H1 (cell line): ENCODE measurements around the gene ADGRG7. TPM values are rescaled to one million over a fixed set of nuclear protein-coding genes. Genes with fewer than 3 reads are reported as not detected.

Experiments
- CTCF ChIA-PET: fragments of 300-600 bp; sonication (Branson Sonifier 250); formaldehyde crosslinking; loops from one replicate; lab custom pipeline; 2021; ENCODE audit not compliant: partially characterized antibody; lab: Charles Lee
- POLR2A ChIA-PET: fragments of 300-600 bp; sonication (Branson Sonifier 250); formaldehyde crosslinking; loops from one replicate; lab custom pipeline; 2021; ENCODE audit warnings: inconsistent platforms; ENCODE audit not compliant: partially characterized antibody; lab: Charles Lee
- DNase-seq, 2 experiments: peaks; one replicate each; pipeline versions ENCODE4 v3.0.0 to v3.0.0-alpha.2; 2010 to 2022; ENCODE audit warnings: low spot score in 2 of 2, low read depth in 1 of 2, mixed read lengths in 1 of 2
- FAIRE-seq: peaks from 2 replicates; lab custom pipeline; 2011; peaks lifted over from hg19 to GRCh38; lab: Jason Lieb, UNC
- H2AFZ ChIP-seq: 2 replicates; pipeline ENCODE4 v1.8.1; 2012; ENCODE audit warnings: low read length, inconsistent platforms
- H2AK5ac ChIP-seq: 2 replicates; pipeline ENCODE4 v1.6.1; 2013; ENCODE audit warnings: low read depth, low read length
- H2BK120ac ChIP-seq: replicated peaks from 2 replicates; pipeline ENCODE3; 2013; ENCODE audit warnings: low read depth, low read length, inconsistent platforms
- H2BK12ac ChIP-seq: 2 replicates; pipeline ENCODE4 v1.6.1; 2013; ENCODE audit warnings: low read depth, low read length
- H2BK15ac ChIP-seq: 2 replicates; pipeline ENCODE4 v1.6.1; 2013; ENCODE audit warnings: low read length
- H2BK20ac ChIP-seq: 2 replicates; pipeline ENCODE4 v1.6.1; 2013; ENCODE audit warnings: low read length
- H2BK5ac ChIP-seq: 2 replicates; pipeline ENCODE4 v1.6.1; 2013; ENCODE audit warnings: low read depth, low read length
- H3K14ac ChIP-seq: 2 replicates; pipeline ENCODE4 v1.6.1; 2013; ENCODE audit warnings: inconsistent platforms; ENCODE audit not compliant: insufficient read length
- H3K18ac ChIP-seq: 2 replicates; pipeline ENCODE4 v1.6.1; 2013; ENCODE audit warnings: low read length; ENCODE audit errors: extremely low read depth
- H3K23ac ChIP-seq: 2 replicates; pipeline ENCODE4 v1.6.1; 2013; ENCODE audit warnings: inconsistent platforms; ENCODE audit not compliant: insufficient read length
- H3K23me2 ChIP-seq: 2 replicates; pipeline ENCODE4 v1.6.1; 2013; ENCODE audit warnings: low read depth, low read length
- H3K27ac ChIP-seq: 2 replicates; pipeline ENCODE4 v1.6.1; 2011; ENCODE audit warnings: low read depth, low read length, inconsistent platforms
- H3K27me3 ChIP-seq, 4 experiments: replicated peaks in 1 of 4; 1 replicate in 1 of 4; 2 replicates in 3 of 4; pipeline versions ENCODE4 v1.6.1 to v1.8.1; 2011 to 2013; ENCODE audit warnings: low read length in 3 of 4, mild to moderate bottlenecking in 3 of 4, inconsistent platforms in 2 of 4, mixed read lengths in 2 of 4, moderate library complexity in 1 of 4; ENCODE audit not compliant: control insufficient read depth in 3 of 4, insufficient read depth in 3 of 4; ENCODE audit errors: extremely low read depth in 1 of 4
- H3K36me3 ChIP-seq, 4 experiments: 2 replicates each; pipeline versions ENCODE4 v1.6.1 to v1.8.1; 2011 to 2013; ENCODE audit warnings: mild to moderate bottlenecking in 4 of 4, low read length in 3 of 4, moderate library complexity in 2 of 4, control low read depth in 1 of 4, inconsistent platforms in 1 of 4; ENCODE audit not compliant: insufficient read depth in 4 of 4, control insufficient read depth in 2 of 4
- H3K4ac ChIP-seq: replicated peaks from 2 replicates; pipeline ENCODE3; 2013; ENCODE audit warnings: low read length, low read depth, mixed read lengths, inconsistent platforms; ENCODE audit not compliant: insufficient read length
- H3K4me1 ChIP-seq, 4 experiments: replicated peaks in 1 of 4; 1 replicate in 1 of 4; 2 replicates in 3 of 4; pipeline versions ENCODE4 v1.6.1 to v1.8.1; 2011 to 2013; ENCODE audit warnings: low read length in 3 of 4, inconsistent platforms in 2 of 4, mixed read lengths in 1 of 4; ENCODE audit not compliant: insufficient read depth in 4 of 4, control insufficient read depth in 3 of 4
- H3K4me2 ChIP-seq, 2 experiments: 2 replicates each; pipeline versions ENCODE4 v1.6.1 to v1.8.1; 2011 to 2013; ENCODE audit warnings: low read depth in 2 of 2, low read length in 2 of 2, control low read depth in 1 of 2, inconsistent platforms in 1 of 2, mild to moderate bottlenecking in 1 of 2; ENCODE audit not compliant: insufficient read depth in 1 of 2
- H3K4me3 ChIP-seq, 4 experiments: fragments of 200-600, 300-600 bp in 1 of 4; sonication (generic), shearing (Covaris generic), sonication (Bioruptor Twin) in 1 of 4; 2 replicates each; pipeline versions ENCODE4 v1.5.1 to v1.8.1; 2011 to 2016; ENCODE audit warnings: low read length in 4 of 4, low read depth in 3 of 4, control low read depth in 2 of 4, inconsistent platforms in 2 of 4, mild to moderate bottlenecking in 2 of 4, mixed read lengths in 1 of 4, moderate library complexity in 1 of 4; ENCODE audit not compliant: insufficient read depth in 2 of 4; ENCODE audit errors: extremely low read depth in 1 of 4
- H3K56ac ChIP-seq: replicated peaks from 2 replicates; pipeline ENCODE3; 2013; ENCODE audit warnings: low read depth, mild to moderate bottlenecking, mixed read lengths, low read length, inconsistent platforms; ENCODE audit not compliant: insufficient read length
- H3K79me1 ChIP-seq: 2 replicates; pipeline ENCODE4 v1.6.1; 2013; ENCODE audit warnings: low read depth, low read length, control low read depth
- H3K79me2 ChIP-seq, 2 experiments: 2 replicates each; pipeline versions ENCODE4 v1.6.1 to v1.8.1; 2012 to 2013; ENCODE audit warnings: low read length in 2 of 2, mild to moderate bottlenecking in 2 of 2, inconsistent platforms in 1 of 2; ENCODE audit not compliant: insufficient read depth in 2 of 2, control insufficient read depth in 1 of 2
- H3K9ac ChIP-seq, 4 experiments: replicated peaks in 1 of 4; 1 replicate in 1 of 4; 2 replicates in 3 of 4; pipeline versions ENCODE4 v1.6.1 to v1.8.1; 2011 to 2013; ENCODE audit warnings: low read depth in 3 of 4, low read length in 3 of 4, control low read depth in 2 of 4, mild to moderate bottlenecking in 2 of 4, moderate library complexity in 2 of 4, inconsistent platforms in 1 of 4; ENCODE audit errors: extremely low read depth in 1 of 4
- H3K9me3 ChIP-seq, 2 experiments: 2 replicates each; pipeline versions ENCODE4 v1.6.1 to v1.8.1; 2012 to 2013; ENCODE audit warnings: mild to moderate bottlenecking in 2 of 2, moderate library complexity in 2 of 2, control low read depth in 1 of 2, inconsistent platforms in 1 of 2, low read depth in 1 of 2, low read length in 1 of 2, mixed read lengths in 1 of 2; ENCODE audit not compliant: insufficient read depth in 2 of 2
- H4K20me1 ChIP-seq, 2 experiments: replicated peaks in 1 of 2; 2 replicates each; pipeline versions ENCODE3 to v1.8.1; 2011 to 2013; ENCODE audit warnings: inconsistent platforms in 2 of 2, low read length in 2 of 2, mild to moderate bottlenecking in 1 of 2; ENCODE audit not compliant: insufficient read depth in 2 of 2, control insufficient read depth in 1 of 2
- H4K5ac ChIP-seq: 2 replicates; pipeline ENCODE4 v1.6.1; 2013; ENCODE audit warnings: low read length, low read depth, mixed read lengths, inconsistent platforms; ENCODE audit not compliant: insufficient read length
- H4K8ac ChIP-seq: 2 replicates; pipeline ENCODE4 v1.8.0; 2013; ENCODE audit warnings: mild to moderate bottlenecking, moderate library complexity, low read length, inconsistent platforms; ENCODE audit not compliant: insufficient read depth; ENCODE audit errors: extremely low read depth
- H4K91ac ChIP-seq: replicated peaks from 2 replicates; pipeline ENCODE3; 2013; ENCODE audit warnings: low read length, mixed read lengths, inconsistent platforms; ENCODE audit not compliant: insufficient read length
- SRF ChIP-seq: IDR thresholded peaks from 2 replicates; pipeline ENCODE4 v1.6.1; 2011; ENCODE audit warnings: mild to moderate bottlenecking, low read depth, low read length, moderate library complexity
- WGBS, 2 experiments: shearing (Covaris generic) in 1 of 2; methylation state at CpG; one replicate each; pipeline versions ENCODE4 v1.1.6 to v1.1.7; 2013 to 2015; ENCODE audit warnings: low lambda C conversion rate in 2 of 2, mixed read lengths in 2 of 2, inconsistent platforms in 1 of 2, low coverage in 1 of 2, missing lambda C conversion rate in 1 of 2; ENCODE audit not compliant: insufficient replicate concordance in 2 of 2, insufficient coverage in 1 of 2, insufficient read length in 1 of 2; ENCODE audit errors: extremely low coverage in 1 of 2, missing lambda C conversion rate in 1 of 2; 5-methylcytosine and 5-hydroxymethylcytosine counted together
- polyA plus RNA-seq, 7 experiments: library from polyadenylated mRNA; depleted of rRNA in 3 of 7; stranded (reverse) in 5 of 7; unstranded in 2 of 7; fragments of >200 nt in 5 of 7; fragments of 200-250 nt in 2 of 7; gene quantifications; 1 replicate in 5 of 7; 2 replicates in 1 of 7; 4 replicates in 1 of 7; pipeline versions ENCODE4 v1.2.1 to v1.2.3, GENCODE V29; 2011 to 2013; ENCODE audit warnings: missing spikeins in 2 of 7, mixed read lengths in 2 of 7
- total RNA-seq: library from RNA; stranded (reverse); fragmentation: NEBNext Ultra II Directional; extraction: Animal tissue kit (Norgen Biotek cat#: 25700); gene quantifications from 2 replicates; pipeline ENCODE4 v1.2.1, GENCODE V29; 2021
- TF ChIP-seq, protein P1 (sequence below): IDR thresholded peaks from 2 replicates; pipeline ENCODE4 v1.6.1; 2012; ENCODE audit warnings: low read length, inconsistent platforms

The ADGRG7 gene
- total and polyA plus RNA-seq, 2 of the 8 experiments (the other 6 are each of a cell fraction or from before 2014, with no cell fraction given): not detected

GRCh38 chr3:100577382-100578008, 31.9 kb upstream of the ADGRG7 start:
- peak; percentile 13 for FAIRE-seq
- H4K20me1 ChIP-seq: no peaks in the 10 kb centered on the region
- no peaks in the 10 kb centered on the region for H3K27me3 ChIP-seq
- no peak overlapping the region for H3K18ac ChIP-seq
- H3K79me1 ChIP-seq: no peaks in the 10 kb centered on the region
- H3K23ac ChIP-seq: no peak overlapping the region
- no peak overlapping the region for H2AK5ac ChIP-seq
- H3K56ac ChIP-seq: no peak overlapping the region
- TF ChIP-seq, protein P1, sequence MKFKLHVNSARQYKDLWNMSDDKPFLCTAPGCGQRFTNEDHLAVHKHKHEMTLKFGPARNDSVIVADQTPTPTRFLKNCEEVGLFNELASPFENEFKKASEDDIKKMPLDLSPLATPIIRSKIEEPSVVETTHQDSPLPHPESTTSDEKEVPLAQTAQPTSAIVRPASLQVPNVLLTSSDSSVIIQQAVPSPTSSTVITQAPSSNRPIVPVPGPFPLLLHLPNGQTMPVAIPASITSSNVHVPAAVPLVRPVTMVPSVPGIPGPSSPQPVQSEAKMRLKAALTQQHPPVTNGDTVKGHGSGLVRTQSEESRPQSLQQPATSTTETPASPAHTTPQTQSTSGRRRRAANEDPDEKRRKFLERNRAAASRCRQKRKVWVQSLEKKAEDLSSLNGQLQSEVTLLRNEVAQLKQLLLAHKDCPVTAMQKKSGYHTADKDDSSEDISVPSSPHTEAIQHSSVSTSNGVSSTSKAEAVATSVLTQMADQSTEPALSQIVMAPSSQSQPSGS: no peak
- TF ChIP-seq SRF: 0 out of 2 replicates have a peak, but pooled peaks have one; percentile 41
- TF ChIP-seq, all 59 proteins: peak for 1
- no peak overlapping the region for H4K5ac ChIP-seq
- WGBS, 2 experiments: 39% methylated on average over 1 of the region's 1 CpG; no CpG with 5 or more reads in 1 of the 2 experiments
- no peak overlapping the region for H2BK120ac ChIP-seq
- H2BK15ac ChIP-seq: no peak overlapping the region
- H3K27ac ChIP-seq: no peak overlapping the region
- no peaks in the 10 kb centered on the region for H3K23me2 ChIP-seq
- no peak overlapping the region for H4K91ac ChIP-seq
- no peak overlapping the region for H3K14ac ChIP-seq
- no peak overlapping the region for H3K4ac ChIP-seq
- CTCF ChIA-PET: interaction anchor here (0.5 to 7.7 kb wide), 5 partner anchors 13 to 1419 kb away, joined by 3 to 60 read pairs (median 6); no protein-coding TSS in a partner anchor
- H2AFZ ChIP-seq: no peak overlapping the region
- H3K36me3 ChIP-seq: no peaks in the 10 kb centered on the region
- no peak overlapping the region for H2BK5ac ChIP-seq
- DNase-seq: no peak
- H2BK12ac ChIP-seq: no peak overlapping the region
- H3K4me1 ChIP-seq: peaks cover 0 to 8% (median 1%) of the 10 kb centered on the region in 4 experiments; a peak in 2 of 7 replicates
- no peak overlapping the region for H3K9ac ChIP-seq
- H4K8ac ChIP-seq: no peak overlapping the region
- peak overlapping the region in 1 of 2 experiments; percentile 24; a peak in 1 of 4 replicates for H3K4me2 ChIP-seq
- H3K9me3 ChIP-seq: no peaks in the 10 kb centered on the region
- no peak overlapping the region; a peak in 1 of 8 replicates for H3K4me3 ChIP-seq
- no peak overlapping the region for H2BK20ac ChIP-seq
- POLR2A ChIA-PET: interaction anchor here (0.7 to 1.3 kb wide), 3 partner anchors 11 to 134 kb away, joined by 3 to 5 read pairs (median 3); no protein-coding TSS in a partner anchor
- H3K79me2 ChIP-seq: no peaks in the 10 kb centered on the region
